Amniotic epithelial cell (primary cell): Measurements from ENCODE around the gene AKR1E2.
A peak's percentile ranks its signal among the peaks of the same experiment; 100 is the strongest.

Experiments used
- DNase-seq: peaks from one replicate; pipeline ENCODE4 v3.0.0-alpha.2; 2010; ENCODE audit warnings: low read depth

Gene AKR1E2

DNA sequence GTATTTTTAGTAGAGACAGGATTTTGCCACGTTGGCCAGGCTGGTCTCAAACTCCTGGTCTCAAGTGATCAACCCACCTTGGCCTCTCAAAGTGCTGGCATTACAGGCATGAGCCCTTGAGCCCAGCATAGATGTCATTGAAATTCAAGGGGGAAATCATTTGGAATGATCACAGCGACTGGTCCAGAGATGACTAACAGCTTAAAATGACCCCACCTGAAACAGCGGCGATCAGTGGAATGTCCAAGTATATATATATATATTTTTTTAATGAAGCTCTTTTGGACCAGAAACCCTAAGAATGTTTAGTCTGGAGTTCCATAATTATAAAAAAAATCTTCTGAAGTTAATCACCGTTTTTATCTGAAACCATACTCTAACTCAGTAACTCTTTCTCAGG lies 12.5 kb upstream of the AKR1E2 start:
- DNase-seq = no peak

DNA sequence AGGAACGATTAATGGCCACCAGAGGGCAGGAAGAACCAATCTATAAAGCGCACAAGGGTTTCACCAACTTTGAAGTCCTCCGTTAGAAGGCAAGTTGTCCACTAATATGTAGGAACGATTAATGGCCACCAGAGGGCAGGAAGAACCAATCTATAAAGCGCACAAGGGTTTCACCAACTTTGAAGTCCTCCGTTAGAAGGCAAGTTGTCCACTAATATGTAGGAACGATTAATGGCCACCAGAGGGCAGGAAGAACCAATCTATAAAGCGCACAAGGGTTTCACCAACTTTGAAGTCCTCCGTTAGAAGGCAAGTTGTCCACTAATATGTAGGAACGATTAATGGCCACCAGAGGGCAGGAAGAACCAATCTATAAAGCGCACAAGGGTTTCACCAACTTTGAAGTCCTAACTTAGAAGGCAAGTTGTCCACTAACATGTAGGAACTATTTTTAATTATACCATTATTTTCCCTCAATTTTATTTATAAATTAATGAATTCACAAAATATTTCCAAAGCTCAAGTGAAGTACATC lies 10.3 kb upstream of the AKR1E2 start:
- peak; percentile 37 for DNase-seq

DNA sequence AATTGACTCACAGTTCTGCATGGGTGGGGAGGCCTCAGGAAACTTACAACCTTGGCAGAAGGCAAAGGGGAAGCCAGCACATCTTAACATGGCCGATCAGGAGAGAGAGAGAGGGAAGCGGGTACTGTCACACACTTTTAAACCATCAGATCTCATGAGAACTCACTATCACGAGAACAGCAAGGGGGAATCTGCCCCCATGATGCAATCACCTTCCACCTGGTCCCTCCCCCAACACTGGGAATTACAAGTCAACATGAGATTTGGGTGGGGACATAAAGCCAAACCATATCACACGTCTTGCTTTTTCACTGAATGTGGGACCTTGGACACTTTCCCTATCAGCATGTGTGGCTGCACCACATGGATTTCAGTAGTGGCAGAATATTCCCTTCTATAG lies 9.0 kb upstream of the AKR1E2 start:
- no peak for DNase-seq

DNA sequence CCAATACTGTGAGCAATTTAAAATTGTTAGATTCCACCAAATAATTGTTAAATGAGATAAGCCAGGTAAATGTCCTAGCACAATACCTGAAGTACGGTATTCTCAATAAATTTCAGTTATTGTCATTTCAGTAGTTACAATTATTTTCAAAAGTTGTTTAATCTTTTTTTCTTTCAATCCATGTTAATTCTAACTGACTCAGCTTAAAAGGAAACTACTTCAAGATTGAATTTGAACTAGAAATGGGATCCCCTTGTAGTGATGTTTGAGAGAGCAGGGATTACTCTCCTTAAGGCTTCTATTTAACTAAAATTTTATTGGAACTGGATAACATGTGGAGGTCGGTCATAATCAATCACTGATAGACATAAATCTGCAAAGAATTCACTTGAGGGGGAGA lies 6.9 kb upstream of the AKR1E2 start:
- DNase-seq = no peak

DNA sequence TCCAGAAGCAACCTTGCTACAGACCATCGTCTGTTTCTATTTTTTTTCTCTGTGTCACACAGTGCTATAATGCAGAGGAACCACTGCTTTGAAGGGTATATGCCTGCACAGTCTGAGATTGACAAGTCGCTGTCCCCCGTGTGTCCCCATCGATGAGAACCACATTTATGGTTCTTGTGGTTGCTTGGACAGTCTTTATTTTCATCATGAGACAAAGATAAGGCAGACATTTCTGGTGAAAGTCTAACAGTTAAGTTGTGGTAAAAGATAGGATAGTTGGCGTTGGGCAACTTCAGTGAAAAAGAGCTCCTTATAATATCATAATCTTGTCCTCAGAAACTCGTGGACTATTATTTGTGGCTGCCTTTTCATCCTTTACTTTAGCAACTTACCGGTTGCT lies 6.3 kb upstream of the AKR1E2 start:
- DNase-seq = no peak

DNA sequence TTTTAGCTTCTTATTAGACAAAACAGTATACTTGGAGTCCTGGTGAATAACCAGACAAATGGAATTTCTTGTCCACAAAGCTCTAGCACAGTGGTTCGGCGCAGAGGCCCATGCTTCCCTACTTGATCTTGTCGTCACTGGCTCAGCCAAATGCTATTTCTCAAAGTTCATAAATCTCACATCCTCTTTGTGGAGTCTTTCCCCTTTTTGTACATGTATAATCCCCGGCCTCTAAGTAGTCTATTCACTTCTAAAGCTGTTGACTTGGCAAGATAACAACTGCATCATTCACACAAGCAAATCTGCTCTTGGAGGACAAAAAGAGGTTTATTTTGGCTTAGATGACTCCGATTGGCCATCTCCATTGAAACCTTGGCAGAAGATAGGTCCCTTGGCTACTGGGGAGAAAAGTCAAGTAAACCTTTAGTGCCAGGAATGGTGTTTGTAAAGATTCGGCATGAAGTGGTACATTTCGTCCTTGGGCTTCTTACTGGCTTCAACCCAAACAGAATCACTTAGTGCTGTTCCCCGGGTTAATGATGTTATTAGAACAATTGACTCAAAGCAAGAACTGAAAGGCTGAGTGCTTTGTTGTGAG lies 5.1 kb upstream of the AKR1E2 start:
- no peak for DNase-seq

DNA sequence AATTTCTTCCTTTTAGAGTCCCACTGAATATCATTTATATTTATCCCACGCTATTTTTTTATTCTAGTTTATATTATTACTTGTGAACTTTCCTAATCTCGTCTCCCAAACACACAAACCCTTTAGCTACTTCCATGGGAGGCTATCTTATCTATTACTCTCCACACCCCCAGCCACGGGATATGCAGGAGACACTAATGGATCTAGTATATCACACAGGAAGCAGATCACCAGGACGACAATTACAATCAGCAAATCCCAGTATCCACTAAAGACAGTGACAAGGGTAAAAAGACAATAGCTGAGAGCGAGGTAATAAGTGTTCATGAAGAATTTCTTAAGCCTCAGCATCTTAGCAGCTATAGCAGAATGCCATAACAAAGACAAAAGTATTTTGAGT lies 3.8 kb upstream of the AKR1E2 start:
- DNase-seq = no peak

DNA sequence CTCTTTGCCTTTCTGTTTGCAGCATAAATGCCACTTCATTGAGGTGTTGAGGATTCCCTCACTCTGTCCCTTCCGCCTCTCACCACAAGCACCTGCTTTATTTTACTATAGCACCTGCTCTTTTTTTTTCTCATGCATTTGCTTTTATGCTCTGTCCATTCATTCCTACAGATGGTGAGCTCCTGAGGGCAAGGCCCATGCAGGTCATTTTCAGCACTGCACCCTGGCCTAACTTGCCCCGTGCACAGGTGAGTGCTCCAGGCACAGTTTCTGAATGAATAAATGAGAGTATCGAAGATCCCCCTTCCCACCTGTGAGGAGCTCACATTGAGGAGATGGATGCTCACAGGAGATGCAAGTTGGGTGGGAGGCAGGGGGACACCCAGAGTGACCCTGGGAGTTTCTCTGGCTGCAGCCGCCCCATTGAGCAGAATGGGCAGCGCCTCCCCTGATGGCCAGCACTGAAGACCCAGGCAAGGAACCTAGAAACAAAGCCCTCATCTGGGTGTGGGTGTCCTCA lies 1.2 kb upstream of the AKR1E2 start:
- DNase-seq = no peak

DNA sequence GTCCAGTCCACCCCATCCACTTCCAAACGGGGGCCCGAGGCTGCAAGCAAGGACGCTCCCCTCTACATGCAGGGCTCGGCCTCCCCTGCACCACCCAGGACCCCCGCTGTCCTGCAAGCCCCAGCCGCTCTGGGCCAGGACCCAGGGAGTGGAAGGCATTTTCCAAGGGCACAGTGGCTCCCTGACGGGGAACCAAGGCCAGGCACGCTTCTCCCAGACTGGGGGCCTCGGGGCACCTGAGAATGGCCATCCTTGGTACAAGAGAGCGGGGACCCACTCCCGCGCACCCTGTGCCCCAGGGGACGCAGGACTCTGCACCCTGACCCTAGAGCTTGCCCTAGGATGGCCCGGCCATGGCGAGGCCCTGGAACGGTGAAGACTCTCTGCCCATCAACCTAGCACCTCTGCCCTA lies 545 bp upstream of the AKR1E2 start:
- DNase-seq = no peak

DNA sequence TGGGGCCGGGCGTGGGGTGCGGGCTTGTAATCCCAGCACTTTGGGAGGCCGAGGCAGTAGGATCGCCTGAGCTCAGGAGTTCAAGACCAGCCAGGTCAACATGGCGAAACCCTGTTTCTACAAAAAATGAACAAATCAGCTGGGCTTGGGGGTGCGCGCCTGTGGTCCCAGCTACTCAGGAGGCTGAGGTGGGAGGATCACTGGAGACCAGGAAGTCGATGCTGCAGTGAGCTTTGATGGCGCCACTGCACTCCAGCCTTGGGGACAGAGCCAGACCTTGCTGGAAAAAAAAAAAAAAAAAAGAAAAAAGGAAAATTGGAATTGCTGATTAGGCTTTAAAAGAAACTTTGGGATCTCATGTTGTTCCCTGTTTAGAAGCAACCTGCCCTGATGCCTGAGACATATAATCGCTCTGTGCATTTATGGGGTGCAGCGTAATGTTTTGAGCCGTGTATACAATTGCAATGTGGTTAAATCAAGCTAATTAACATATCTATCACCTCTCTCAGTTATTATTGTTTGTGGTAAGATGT lies 851 bp downstream of the AKR1E2 start:
- DNase-seq = no peak

DNA sequence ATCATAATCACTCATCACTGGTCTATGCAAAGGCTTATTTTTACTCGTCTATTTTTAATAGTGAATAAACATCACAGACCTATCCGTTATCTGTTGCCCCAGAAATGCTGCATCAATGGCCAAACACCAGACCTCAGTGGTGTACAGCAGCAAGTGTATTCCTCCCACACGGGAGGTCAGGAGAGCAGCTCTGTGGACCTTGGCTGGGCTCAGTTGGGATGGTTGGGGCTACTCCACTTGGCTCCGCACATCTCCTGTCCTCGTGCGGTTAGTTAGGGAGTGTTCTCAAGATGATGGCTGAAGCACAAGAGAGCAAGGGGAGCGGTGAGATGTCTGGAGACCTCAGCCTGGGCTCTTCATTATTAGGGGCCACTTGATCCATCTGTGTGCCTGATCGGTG lies 2.0 kb downstream of the AKR1E2 start:
- no peak for DNase-seq

DNA sequence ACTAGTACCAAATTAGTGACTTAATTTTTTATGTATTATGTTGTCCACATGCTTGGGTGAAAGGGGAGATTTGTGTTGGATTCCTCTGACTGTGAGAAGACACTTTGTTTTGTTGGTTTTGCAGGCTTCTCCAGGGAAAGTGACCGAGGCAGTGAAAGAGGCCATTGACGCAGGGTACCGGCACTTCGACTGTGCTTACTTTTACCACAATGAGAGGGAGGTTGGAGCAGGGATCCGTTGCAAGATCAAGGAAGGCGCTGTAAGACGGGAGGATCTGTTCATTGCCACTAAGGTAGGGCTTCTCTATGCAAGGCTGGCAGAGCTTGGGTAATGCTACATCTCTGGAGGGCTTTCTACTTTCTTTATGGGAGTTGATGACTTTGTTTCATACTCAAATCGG lies 4.5 kb downstream of the AKR1E2 start:
- no peak for DNase-seq

DNA sequence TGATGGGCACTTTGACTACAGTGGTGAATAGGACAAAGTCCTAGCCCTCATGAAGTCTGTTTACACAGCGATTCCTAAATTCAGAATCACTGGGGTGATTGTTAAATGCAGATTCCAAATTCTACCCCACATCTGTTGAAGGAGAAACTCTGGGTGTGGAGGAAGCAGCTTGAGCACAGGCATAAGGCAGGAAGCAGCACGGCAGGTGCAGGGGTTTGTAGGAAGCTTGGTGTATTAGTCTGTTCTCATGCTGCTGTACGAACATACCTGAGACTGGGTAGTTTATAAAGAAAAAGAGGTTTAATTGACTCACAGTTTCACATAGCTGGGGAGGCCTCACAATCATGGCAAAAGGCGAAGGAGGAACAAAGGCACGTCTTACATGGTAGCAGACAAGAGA lies 5.1 kb downstream of the AKR1E2 start:
- DNase-seq = no peak

DNA sequence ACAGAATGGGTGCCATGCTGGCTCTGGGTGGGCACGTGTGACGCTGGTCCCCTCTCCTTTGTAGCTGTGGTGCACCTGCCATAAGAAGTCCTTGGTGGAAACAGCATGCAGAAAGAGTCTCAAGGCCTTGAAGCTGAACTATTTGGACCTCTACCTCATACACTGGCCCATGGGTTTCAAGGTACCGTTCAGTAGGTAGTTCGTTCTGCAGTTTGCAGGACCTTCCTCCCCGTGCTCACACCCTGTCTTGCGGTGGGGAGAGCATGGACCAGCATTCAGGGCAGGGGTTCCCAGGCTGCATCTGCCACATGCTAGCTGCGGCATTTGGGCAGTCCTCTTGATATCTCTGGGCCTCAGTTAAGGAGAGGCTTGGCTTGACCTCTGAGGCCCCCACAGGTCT lies 7.3 kb downstream of the AKR1E2 start:
- DNase-seq = no peak

DNA sequence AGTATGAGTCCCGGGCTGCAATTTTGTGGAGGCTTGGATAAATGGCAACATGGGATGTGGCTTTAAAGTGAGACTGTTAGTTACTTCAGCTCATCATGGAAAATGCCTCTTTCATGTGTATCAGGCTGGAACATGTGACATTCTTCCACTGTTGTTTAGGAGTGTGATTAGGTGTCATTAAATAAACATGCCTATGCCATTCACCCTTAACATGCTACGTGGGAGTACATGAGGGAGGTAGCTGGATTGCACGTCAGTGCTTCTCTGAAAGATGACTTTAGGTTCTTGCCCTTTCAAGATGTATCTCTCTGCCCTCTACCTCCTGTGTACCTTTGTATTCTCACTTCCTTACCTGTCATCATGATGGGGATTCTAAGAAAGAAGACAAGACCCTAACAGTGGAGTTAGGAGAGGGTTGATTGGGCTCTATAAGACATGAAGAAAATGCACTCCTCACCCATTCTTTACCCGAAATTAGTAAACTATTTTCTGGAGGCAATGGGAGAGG lies 8.9 kb downstream of the AKR1E2 start:
- DNase-seq = no peak

DNA sequence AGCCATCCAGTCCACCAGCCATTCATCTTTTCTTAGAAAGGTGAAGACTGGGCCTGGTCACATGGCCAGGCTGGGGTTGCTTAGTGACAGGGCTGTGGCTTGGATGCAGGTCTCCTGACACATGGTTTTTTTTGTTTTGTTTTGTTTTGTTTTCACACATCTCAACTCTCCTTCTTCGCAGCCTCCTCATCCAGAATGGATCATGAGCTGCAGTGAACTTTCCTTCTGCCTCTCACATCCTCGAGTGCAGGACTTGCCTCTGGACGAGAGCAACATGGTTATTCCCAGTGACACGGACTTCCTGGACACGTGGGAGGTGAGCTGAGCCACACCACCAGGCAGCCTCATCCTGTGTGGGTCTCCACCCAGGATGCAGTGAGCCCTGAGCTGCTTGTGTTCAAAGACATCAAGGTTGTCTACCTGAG lies 9.5 kb downstream of the AKR1E2 start:
- DNase-seq = no peak

DNA sequence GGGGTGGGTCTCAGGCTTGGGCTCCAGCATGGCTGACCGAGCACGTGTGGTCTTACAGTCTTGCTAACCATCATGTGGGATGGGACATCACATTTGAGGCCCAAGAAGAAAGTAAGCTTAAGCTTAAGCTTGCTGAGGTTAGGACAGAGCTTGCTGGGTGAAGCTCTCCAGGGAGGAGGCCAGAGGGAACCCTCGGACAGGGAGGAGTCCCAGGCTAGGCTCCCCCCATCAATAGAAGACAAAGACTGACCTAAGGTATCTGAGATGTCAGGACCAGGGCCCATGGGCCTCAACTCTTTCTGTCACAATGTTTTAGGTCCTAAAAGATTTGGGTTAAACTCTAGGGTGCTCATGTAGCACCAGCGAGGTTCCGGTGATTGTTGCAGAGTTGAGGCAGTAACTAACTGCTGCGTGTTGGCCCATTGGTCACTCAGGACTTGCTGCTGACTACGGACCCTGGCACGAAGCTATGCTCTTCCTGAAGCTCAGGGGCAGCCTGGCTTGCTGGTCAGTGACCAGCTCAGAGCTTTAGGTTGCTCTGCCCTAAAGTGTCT lies 10.5 kb downstream of the AKR1E2 start:
- no peak for DNase-seq

DNA sequence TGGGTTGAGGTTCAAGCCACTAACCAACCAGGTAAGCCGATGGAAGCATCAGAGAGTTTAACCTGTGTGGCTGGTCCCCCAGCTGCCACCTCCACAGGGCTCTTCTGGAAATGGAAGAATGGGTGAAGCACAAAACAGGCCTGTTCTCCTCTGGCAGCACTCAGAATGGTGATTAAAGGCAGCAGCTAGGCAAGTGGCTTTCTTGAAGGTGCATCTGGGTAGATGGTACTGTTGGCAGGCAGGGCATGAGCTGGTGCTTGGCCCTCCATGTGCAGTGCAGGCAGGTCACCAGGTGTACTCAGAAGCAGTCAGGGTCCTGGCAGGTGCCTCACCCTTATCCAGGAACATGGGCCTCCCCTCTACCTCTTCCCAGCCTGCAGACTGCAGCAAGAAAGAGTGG lies 11.5 kb downstream of the AKR1E2 start:
- DNase-seq = no peak

DNA sequence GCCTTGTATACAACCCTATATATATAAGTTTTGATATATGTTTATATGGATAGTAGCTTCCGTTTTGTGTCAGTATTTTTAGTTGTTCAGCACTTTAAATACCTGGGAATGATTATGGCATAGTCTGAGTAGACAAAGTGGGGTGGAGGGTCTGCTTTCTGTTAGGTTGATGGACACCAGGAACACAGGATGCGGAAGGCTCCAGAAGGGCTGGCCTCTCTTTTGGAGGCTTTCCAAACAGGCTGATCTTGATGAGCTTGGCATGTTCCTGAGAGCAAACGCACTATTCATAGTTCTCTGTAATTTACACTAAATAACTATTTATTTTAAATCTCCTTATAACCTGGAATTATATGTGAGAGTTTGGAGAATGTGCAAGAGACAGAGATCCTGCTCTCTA lies 12.7 kb downstream of the AKR1E2 start:
- peak; percentile 16 for DNase-seq

DNA sequence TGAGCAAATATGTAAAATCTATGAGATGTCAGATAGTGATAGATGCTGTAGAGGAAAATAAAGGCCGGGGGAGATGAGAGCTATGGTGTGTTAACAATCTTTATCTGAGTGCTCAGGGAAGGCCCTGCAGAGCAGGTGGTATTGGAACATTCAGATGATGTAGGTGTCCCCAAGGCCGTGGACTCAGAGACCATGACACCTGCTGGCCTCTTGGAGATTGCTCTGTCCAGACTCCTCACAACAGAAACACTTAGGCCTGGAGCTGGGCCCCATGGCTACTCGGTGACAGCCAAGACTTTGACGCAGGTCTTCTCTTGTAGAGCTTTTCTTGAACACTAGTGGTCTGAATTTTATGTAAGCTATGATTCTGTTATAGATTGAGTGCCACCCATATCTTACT lies 13.3 kb downstream of the AKR1E2 start:
- no peak for DNase-seq

DNA sequence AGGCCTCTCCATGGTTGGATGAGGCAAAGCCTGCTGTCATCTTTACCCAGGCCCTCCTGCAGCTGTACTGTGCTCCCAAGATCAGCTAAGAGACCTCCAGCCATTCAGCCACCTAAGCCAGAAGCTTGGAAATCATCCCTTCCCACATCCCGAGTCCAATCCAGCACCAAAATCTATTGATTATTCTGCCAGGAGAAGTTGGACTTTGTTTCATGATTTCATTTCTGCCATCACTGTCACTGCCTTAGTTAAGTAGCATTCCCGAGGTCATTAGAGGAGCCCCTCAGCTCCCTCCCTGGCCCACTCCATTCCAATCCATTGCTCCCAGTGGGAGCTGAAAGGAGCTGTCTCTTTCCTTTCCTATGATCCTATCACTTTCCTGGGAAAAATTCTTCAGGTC lies 14.1 kb downstream of the AKR1E2 start:
- no peak for DNase-seq

DNA sequence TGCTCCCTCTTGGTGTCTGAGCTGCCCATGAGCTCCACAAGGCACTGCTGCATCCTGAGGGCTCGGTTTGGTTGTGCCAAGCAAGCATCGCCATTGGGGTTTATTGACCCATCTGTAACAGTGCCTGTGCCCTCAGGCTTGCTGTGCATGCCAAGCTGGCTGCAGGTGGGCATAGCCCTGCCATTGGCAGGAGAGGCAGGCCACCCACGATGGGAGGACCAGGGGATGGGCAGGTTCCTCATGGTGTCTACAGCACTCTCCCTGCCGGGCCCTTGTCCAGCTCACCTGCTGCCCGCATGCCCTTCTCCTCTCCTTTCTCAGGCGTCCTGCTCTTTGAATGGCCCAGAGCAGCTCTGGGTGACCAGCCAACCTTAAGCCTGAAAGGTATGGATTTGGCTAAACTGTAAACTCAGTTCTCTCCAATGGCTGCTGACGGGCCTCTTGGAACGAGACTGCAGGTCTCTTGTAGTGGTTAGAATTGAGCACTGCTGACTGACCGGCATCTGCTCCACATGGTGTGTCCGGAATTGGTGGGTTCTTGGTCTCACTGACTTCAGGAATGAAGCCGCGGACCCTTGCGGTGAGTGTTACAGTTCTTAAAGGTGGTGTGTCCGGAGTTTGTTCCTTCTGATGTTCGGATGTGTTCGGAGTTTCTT lies 17.6 kb downstream of the AKR1E2 start:
- DNase-seq = no peak

DNA sequence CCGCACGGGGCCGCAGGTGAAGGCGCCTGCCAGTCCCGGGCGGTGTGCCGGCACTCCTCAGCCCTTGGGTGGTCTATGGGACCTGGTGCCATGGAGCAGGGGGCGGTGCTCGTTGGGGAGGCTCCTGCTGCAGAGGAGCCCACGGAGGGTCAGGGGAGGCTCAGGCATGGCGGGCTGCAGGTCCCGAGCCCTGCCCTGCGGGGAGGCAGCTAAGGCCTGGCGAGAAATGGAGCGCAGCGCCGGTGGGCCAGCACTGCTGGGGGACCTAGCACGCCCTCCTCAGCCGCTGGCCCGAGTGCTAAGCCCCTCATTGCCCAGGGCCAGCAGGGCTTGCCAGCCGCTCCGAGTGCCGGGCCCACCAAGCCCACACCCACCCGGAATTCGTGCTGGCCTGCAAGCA lies 18.9 kb downstream of the AKR1E2 start:
- no peak for DNase-seq
